Tibial nerve (tissue), 4 donors: Measurements from ENCODE around the gene FKBP1A. TPM values are rescaled to one million over a fixed set of nuclear protein-coding genes. Genes with fewer than 3 reads are reported as not detected.

Experiments used
- DNase-seq, 2 donors: peaks; one replicate each; pipeline ENCODE4 v3.0.0-alpha.2; 2019; ENCODE audit warnings: low spot score in 2 of 2
- H3K27ac ChIP-seq, 4 donors: fragments of 200-600 bp; sonication (generic) in 3 of 4; one replicate each; pipeline ENCODE4 v1.5.1; 2017 to 2019; ENCODE audit warnings: mild to moderate bottlenecking in 1 of 4
- H3K27me3 ChIP-seq, 2 donors: fragments of 200-600 bp; sonication (generic) in 1 of 2; one replicate each; pipeline versions ENCODE4 v1.5.1 to v1.6.0; 2017 to 2019
- H3K36me3 ChIP-seq, 3 donors: fragments of 200-600 bp; sonication (generic); one replicate each; pipeline ENCODE4 v1.5.1; 2018 to 2019
- H3K4me1 ChIP-seq, 4 donors: fragments of 200-600 bp; sonication (generic) in 3 of 4; one replicate each; pipeline ENCODE4 v1.5.1; 2017 to 2019
- H3K4me3 ChIP-seq, 4 donors: fragments of 200-600 bp; sonication (generic) in 3 of 4; one replicate each; pipeline ENCODE4 v1.5.1; 2017 to 2019; ENCODE audit warnings: mild to moderate bottlenecking in 1 of 4, moderate library complexity in 1 of 4
- H3K9me3 ChIP-seq, 4 donors: fragments of 200-600 bp; sonication (generic) in 3 of 4; one replicate each; pipeline ENCODE4 v1.5.1; 2017 to 2019
- CTCF ChIP-seq, 5 experiments: fragments of 200-600 bp in 3 of 5; fragments of 450-650 bp in 2 of 5; sonication (generic) in 3 of 5; IDR thresholded peaks; one replicate each; pipeline ENCODE4 v1.5.1; 2016 to 2019; ENCODE audit warnings: antibody characterized with exemption in 5 of 5, mild to moderate bottlenecking in 3 of 5, moderate library complexity in 2 of 5
- EP300 ChIP-seq, 2 donors: sonication (generic); formaldehyde crosslinking; IDR thresholded peaks; one replicate each; pipeline ENCODE4 v1.6.1; 2017; ENCODE audit warnings: antibody characterized with exemption in 2 of 2, mild to moderate bottlenecking in 1 of 2
- POLR2A ChIP-seq, 2 donors: fragments of 450-650 bp; IDR thresholded peaks; one replicate each; pipeline ENCODE4 v1.6.1; 2017; ENCODE audit warnings: antibody characterized with exemption in 2 of 2, mild to moderate bottlenecking in 2 of 2, moderate library complexity in 2 of 2
- WGBS, 2 donors: methylation state at CpG; one replicate each; pipeline ENCODE4 v1.1.5; 2018; 5-methylcytosine and 5-hydroxymethylcytosine counted together
- total RNA-seq, 4 donors: library from RNA; depleted of rRNA; stranded (reverse); fragments of >200 nt; gene quantifications; one replicate each; pipeline ENCODE4 v1.1.0, GENCODE V29; 2016

The FKBP1A gene
- total RNA-seq, 4 donors from 2014 or later, result 92.2 to 172 (median 130) TPM

- no peaks in the 10 kb centered on the region for H3K36me3 ChIP-seq
- H3K4me1 ChIP-seq, result peaks cover 4 to 64% (median 47%) of the 10 kb centered on the region in 4 donors
- TF ChIP-seq CTCF (IDR thresholded peaks at IDR 0.05), result no peak
- peak in 1 of 2 donors; percentile 41 for TF ChIP-seq EP300 (IDR thresholded peaks at IDR 0.05)
- peaks cover 0 to 4% of the 10 kb centered on the region in 2 donors for H3K27me3 ChIP-seq
- H3K9me3 ChIP-seq, result no peaks in the 10 kb centered on the region
- peak overlapping the region; percentile 78 to 87 (median 81) for H3K4me3 ChIP-seq
- H3K27ac ChIP-seq, result peak overlapping the region; percentile 65 to 89 (median 86)
- 2% methylated on average over 15 to 16 of the region's 16 CpGs for WGBS, 2 donors
- no peak for DNase-seq
These were observed 1.0 kb downstream of the FKBP1A start for GRCh38 chr20:1391640-1392442.

GRCh38 chr20:1390581-1391403 is 2.1 kb downstream of the FKBP1A start:
- Histone ChIP-seq H3K27ac (peak overlapping the region; percentile 65 to 89 (median 86)), H3K4me3 (peak overlapping the region in 3 of 4 donors; percentile 1 to 78 (median 78)), H3K36me3 (no peaks in the 10 kb centered on the region), H3K4me1 (peaks cover 4 to 75% (median 47%) of the 10 kb centered on the region in 4 donors), H3K27me3 (no peaks in the 10 kb centered on the region), H3K9me3 (no peaks in the 10 kb centered on the region)
- no peak for DNase-seq
- TF ChIP-seq CTCF (IDR thresholded peaks at IDR 0.05) (no peak), POLR2A (IDR thresholded peaks at IDR 0.05) (no peak)
- WGBS, 2 donors, result 29 to 53% methylated on average over 16 of the region's 16 CpGs

- 41 to 50% methylated on average over 6 of the region's 6 CpGs for WGBS, 2 donors
- no peak for DNase-seq
- Histone ChIP-seq H3K9me3 (no peaks in the 10 kb centered on the region), H3K27ac (peak overlapping the region in 3 of 4 donors; percentile 52 to 89 (median 84)), H3K4me1 (peaks cover 4 to 83% (median 47%) of the 10 kb centered on the region in 4 donors), H3K27me3 (no peaks in the 10 kb centered on the region), H3K36me3 (peaks cover 0 to 4% (median 0%) of the 10 kb centered on the region in 3 donors), H3K4me3 (peak overlapping the region in 1 of 4 donors; percentile 5)
- TF ChIP-seq EP300 (IDR thresholded peaks at IDR 0.05) (no peak), POLR2A (IDR thresholded peaks at IDR 0.05) (no peak), CTCF (IDR thresholded peaks at IDR 0.05) (no peak)
These were observed 2.9 kb downstream of the FKBP1A start for GRCh38 chr20:1389703-1390580.

GRCh38 chr20:1388741-1389483 is 3.9 kb downstream of the FKBP1A start:
- 40 to 44% methylated on average over 10 of the region's 10 CpGs for WGBS, 2 donors
- H3K4me3 ChIP-seq, result no peak overlapping the region
- TF ChIP-seq CTCF (IDR thresholded peaks at IDR 0.05), result no peak
- no peak for TF ChIP-seq EP300 (IDR thresholded peaks at IDR 0.05)
- no peak for TF ChIP-seq POLR2A (IDR thresholded peaks at IDR 0.05)
- no peak for DNase-seq
- H3K27me3 ChIP-seq, result no peaks in the 10 kb centered on the region
- H3K4me1 ChIP-seq, result peaks cover 4 to 89% (median 48%) of the 10 kb centered on the region in 4 donors
- H3K36me3 ChIP-seq, result peaks cover 0 to 4% (median 0%) of the 10 kb centered on the region in 3 donors
- peak overlapping the region in 3 of 4 donors; percentile 52 to 89 (median 84) for H3K27ac ChIP-seq
- H3K9me3 ChIP-seq, result no peaks in the 10 kb centered on the region
